Measurements from ENCODE around the gene CHTOP.
"Not testable (repeated sequence)": the region's sequence is repeated elsewhere in the genome, so short reads cannot be mapped to it uniquely, and the experiment has no call there.

CHTOP gene

DNA sequence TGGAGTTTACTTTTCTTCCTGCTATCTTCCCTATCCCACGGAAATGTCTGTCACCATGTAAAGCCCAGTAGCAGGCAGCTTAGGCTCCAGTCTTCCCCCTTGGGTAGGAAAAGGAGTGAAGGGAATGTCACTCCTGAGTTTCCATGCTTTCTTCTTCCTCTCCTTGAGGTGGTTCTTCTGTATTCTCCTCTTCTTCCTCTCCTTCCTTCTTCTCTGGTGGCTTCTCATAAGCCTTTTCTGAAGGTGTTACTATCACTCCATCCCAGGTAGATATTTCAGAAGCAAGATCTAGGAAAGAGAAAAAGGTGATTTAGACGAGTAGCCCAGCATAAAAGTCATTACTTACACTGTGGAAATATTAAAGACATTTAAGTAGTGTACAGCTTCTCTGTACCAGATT, 28.4 kb downstream of the CHTOP start:
- no peak for DNase-seq (ENCODE audit: low spot score)

DNA sequence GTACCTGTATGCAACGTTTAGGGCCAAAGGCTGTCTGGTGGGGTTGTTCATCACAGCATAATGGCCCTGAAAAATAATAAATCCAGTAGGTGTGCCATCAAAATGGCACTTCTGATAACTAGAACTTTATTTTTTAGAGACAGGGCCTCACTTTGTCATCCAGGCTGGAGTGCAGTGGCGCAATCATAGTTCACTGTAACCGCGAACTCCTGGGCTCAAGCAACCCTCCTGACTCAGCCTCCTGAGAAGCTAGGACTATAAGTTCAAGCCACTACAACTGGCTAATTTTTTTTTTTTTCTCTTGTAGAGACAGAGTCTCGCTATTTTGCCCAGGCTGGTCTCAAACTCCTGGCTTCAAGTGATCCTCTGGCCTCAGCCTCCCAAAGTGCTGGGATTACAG, 29.3 kb downstream of the CHTOP start:
- no peak for DNase-seq (ENCODE audit: low spot score)

DNA sequence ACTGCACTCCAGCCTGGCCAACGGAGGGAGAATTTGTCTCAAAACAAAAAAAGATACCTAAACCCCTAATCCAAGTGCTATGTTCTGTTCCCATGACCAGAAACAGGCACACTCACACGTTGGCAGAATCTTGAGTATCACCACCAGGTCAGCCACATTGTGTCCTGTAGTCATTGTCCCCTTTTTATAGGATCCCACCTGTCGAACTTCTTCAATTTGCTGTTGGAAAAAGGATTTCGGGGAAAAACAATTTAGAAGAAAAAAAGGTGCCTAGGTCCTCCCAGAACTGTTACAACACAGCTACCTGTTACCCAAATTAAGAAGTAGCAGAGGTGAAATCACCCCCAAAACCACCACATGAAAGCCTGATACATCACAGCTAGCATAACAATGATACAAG, 33.6 kb downstream of the CHTOP start:
- DNase-seq (ENCODE audit: low spot score) = no peak

DNA sequence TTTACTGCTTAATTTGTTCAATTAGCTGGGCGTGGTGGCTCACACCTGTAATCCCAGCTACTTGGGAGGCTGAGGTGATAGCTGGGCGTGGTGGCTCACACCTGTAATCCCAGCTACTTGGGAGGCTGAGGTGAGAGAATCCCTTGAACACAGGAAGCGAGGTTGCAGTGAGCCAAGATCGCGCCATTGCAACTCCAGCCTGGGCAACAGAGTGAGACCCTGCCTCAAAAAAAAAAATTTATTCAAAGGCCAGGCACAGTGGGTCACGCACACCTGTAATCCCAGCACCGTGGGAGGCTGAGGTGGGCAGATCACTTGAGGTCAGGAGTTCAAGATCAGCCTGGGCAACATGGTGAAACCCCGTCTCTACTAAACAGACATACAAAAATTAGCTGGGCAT, 34.8 kb downstream of the CHTOP start:
- DNase-seq (ENCODE audit: low spot score) = not testable (repeated sequence)

DNA sequence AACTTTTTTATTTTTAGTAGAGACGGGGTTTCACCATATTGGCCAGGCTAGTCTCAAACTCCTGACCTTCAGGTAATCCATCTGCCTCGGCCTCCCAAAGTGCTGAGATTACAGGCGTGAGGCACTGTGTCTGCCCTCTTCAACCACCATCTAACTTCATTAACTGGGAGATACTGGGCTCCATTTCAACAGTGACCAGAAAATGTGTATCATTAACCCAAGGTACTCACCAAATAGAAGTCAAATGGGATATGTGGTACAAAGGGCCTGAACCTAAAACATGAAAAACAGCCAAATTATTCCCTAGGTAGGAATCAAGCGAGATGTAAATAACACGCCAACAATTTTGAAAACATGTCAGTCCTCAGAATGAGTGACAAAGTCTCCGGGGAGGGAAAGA, 35.7 kb downstream of the CHTOP start:
- no peak for DNase-seq (ENCODE audit: low spot score)

DNA sequence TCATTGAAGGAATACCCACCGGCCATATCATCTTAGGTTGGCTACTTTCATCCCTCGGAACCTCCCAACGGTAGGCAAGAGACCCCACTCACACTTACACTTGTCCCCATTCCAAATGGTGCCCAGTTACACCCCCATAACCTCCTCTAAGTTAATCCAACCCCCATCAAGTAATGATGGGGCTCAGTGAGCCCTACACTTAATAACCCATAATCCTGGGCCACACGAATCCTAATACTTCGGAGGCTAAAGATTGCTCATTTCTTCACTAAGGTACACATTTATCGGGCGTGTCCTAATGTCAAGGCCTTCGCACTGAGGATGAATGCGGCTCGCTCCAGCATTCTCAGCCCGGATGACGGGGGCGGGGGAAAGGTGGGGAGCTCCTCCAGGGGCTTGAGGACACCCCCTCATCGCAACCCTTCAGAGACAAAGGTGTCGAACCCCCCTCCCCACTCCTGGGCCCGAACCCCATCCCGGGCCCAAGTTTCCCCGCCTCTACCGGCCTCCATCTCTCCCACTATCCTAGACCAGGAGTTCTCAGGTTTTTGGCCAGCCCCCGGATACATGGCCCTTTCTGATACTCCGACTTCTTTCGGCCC, 36.5 kb downstream of the CHTOP start:
- DNase-seq (ENCODE audit: low spot score) = no peak

DNA sequence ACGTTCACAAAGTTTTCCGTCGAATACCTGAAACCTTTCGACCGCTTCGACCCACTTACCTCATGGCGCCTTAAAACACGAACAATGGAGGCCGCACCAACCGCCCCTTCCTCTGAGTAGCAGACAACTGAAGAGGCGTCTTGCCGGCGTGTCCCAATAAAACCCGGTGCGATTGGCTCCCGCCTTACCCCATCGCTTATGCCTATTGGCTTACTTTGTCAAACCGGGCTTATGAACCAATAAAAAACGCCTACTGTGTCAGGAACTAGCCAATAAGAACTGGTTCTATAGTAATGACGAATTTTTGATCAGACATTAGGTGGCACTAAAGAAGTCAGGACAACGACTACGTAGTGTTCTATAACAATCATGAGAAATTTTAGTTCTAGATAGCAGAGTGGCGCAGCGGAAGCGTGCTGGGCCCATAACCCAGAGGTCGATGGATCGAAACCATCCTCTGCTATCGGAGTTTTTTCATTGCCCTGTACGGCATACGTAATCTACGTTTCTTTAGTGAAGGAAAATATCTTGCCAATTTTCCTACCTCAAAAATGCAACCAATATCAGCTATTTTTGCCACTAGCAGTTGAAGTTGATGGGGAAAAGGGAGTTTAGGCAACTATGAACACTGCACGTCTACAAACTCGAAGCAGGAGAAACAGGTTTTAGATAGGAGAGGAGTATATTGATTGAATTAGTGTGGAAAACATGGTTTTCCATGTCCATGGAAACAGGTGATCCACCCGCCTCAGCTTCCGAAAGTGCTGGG, 37.2 kb downstream of the CHTOP start, which contains the start of gene ILF2:
Gene ILF2 (minus strand): TSS at position 135 of the 769 bp plus-strand sequence. CDS start 71 bp downstream, at position 64.
- peak; percentile 99 for DNase-seq (ENCODE audit: low spot score)

DNA sequence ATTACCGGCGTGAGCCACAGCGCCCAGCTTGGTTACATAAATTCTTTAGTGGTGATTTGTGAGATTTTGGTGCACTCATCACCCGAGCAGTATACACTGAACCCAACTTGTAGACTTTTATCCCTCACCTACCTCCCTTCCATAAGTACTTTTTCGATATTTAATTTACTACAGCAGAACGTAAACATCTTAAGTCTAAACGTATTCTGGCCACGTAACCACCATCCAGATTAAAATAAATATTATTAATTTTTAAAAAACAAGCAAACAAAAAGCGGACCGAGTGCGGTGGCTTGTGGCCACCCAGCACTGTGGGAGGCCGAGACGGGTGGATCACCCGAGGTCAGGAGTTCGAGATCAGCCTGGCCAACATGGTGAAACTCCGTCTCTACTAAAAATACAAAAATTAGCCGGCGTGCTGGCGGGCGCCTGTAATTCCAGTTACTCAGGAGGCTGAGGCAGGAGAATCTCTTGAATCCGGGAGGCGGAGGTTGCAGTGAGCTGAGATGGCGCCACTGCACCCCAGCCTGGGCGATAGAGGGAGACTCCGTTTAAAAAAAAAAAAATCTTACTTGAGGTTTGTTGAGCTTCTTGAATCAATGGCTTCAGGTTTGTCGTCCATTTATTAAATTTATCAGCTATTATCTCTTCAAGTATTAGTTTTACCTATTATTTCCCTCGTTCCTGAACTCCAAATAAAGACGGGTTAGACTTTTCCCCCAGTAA, 37.9 kb downstream of the CHTOP start:
- not testable (repeated sequence) for DNase-seq (ENCODE audit: low spot score)

DNA sequence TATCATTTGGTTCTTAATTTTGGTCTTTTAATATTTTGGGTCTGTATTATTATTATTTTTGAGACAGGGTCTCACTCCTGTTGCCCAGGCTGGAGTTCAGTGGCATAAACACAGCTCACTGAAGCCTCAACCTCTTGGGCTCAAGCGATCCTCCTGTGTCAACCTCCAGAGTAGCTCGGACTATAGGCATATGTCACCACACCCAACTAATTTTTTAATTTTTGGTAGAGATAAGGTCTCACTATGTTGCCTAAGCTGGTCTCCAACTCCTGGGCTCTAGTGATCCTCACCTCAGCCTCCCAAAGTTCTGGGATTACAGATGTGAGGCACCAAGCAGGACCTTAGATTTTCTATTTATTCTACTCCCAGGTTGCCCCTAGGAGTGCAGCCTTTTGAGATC, 39.6 kb downstream of the CHTOP start:
- DNase-seq (ENCODE audit: low spot score) = no peak

DNA sequence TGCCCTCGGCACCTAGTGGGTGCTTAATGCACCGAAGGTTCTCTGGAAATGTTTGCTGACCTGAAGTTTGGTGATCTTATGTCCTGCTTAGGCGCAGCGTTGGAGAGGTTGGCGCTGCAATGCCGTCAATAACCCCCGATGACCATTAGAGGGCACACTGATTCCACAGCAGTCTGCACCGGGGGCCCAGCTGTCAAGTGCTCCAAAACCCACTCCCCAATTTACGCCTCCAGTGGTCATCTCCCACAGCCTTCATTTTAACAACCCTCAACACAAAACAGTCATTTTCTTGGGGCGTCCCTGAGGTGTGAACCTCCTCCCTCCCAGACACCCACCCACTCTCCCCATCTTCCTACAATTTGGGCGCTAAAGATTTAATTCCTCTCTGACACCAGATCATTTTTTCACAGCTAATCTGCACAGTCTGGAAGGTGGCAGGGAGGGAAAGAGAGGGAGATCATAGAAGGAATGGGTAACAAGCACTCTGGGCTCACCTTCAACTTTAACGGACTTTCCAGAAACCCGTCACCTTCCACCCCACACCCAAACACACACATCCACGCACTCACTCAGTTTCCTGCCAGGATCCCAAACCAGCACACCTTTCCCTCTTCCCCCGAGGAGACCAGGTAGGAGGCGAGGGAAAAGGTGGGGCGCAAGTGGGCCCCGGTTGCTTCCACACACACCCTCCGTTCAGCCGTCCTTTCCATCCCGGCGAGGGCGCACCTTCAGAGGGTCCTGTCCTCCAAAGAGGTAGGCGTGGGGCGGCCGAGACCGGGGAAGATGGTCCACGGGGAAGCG, 44.1 kb downstream of the CHTOP start:
- peak; percentile 43 for DNase-seq (ENCODE audit: low spot score)

DNA sequence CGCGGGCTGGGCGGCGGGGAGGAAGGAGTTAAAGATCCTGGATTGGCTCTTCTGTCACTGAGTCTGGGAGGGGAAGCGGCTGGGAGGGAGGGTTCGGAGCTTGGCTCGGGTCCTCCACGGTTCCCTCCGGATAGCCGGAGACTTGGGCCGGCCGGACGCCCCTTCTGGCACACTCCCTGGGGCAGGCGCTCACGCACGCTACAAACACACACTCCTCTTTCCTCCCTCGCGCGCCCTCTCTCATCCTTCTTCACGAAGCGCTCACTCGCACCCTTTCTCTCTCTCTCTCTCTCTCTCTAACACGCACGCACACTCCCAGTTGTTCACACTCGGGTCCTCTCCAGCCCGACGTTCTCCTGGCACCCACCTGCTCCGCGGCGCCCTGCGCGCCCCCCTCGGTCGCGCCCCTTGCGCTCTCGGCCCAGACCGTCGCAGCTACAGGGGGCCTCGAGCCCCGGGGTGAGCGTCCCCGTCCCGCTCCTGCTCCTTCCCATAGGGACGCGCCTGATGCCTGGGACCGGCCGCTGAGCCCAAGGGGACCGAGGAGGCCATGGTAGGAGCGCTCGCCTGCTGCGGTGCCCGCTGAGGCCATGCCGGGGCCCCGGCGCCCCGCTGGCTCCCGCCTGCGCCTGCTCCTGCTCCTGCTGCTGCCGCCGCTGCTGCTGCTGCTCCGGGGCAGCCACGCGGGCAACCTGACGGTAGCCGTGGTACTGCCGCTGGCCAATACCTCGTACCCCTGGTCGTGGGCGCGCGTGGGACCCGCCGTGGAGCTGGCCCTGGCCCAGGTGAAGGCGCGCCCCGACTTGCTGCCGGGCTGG, 44.9 kb downstream of the CHTOP start, which contains the start of gene NPR1:
Gene NPR1 (plus strand): TSS at position 170 of the 818 bp plus-strand sequence. CDS start 421 bp downstream, at position 591.
- no peak for DNase-seq (ENCODE audit: low spot score)

DNA sequence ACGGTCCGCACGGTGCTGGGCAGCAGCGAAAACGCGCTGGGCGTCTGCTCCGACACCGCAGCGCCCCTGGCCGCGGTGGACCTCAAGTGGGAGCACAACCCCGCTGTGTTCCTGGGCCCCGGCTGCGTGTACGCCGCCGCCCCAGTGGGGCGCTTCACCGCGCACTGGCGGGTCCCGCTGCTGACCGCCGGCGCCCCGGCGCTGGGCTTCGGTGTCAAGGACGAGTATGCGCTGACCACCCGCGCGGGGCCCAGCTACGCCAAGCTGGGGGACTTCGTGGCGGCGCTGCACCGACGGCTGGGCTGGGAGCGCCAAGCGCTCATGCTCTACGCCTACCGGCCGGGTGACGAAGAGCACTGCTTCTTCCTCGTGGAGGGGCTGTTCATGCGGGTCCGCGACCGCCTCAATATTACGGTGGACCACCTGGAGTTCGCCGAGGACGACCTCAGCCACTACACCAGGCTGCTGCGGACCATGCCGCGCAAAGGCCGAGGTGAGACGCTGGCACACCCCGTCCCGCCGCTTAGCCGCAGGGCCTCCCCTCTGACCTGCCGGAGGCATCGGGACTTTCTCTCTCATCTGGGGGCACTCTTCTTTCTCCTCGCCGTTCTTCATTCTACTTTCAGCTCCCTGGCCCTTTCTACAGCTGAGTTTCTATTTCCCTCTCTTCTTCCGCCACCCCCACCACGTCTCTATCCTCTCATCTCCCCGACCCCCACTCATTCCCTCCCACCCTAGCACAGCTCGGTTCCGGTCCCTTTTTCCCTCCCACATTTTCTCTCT, 45.7 kb downstream of the CHTOP start:
- no peak for DNase-seq (ENCODE audit: low spot score)

DNA sequence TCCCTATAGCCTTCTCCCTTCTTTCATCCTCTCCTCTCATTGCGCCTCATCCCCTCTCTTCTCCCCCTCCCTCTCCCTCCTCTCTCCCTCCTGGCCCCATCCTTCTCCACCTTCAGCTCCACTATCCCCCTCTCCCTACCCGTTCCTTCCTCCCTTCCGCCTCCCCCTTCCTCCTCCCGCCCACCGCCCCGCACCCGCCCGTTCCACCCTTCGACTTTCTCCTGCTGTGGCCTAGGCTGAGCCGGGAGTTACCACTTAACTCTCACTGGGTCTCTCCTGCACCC, 46.2 kb downstream of the CHTOP start:
- no peak for DNase-seq (ENCODE audit: low spot score)

DNA sequence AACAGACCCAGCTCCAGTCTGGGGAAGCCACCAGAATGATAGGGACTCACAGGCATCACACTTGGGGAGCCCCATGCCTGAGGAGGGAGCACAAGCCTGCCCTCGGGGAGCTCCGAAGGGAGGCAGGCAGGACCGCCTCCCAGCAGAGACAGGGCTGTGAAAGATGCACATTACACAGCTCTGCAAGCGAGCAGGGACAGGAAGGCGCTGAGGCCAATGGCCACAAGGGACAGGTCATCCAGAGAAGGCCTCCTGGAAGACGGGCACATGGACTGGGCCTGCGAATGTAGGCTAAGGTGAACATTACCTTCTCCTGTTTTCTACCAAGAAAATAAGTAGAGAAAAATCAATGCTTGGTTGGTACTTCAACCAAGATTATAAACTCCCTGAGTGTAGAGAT, 48.9 kb downstream of the CHTOP start:
- no peak for DNase-seq (ENCODE audit: low spot score)

DNA sequence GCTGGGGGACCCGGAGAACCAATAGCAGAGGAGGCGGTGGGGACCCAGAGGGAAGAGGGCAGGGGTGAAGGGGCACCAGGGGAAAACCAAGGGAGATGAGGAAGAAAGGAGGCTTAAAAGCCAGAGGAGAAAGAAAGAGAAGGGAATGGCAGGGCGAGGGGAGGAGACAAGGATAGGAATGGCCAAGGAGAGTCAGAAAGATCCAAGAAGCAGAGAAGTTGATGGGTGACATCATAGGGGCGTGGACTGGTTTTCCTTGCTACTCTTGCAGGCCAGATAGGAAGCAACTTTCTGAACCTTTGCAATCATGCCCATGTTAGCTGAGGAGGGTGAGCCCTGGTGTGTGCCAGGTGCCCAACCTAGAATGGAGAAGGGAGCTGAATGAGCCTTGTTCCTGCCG, 50.0 kb downstream of the CHTOP start:
- DNase-seq (ENCODE audit: low spot score) = no peak

DNA sequence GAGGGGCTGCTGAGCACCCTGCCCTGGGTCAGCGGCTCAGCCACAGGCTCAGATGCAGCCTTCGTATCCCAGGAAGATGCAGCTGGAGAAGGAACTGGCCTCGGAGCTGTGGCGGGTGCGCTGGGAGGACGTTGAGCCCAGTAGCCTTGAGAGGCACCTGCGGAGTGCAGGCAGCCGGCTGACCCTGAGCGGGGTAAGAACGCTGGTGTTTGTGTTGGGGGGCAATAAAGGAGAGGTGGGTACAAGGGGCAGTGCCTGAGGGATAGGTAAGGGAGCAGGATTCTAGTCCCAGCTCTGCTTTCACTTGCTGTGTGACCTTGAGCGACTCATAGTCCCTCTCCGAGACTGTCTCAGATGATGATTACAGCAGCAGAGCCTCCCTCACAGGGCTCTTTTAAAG, 51.0 kb downstream of the CHTOP start:
- no peak for DNase-seq (ENCODE audit: low spot score)

DNA sequence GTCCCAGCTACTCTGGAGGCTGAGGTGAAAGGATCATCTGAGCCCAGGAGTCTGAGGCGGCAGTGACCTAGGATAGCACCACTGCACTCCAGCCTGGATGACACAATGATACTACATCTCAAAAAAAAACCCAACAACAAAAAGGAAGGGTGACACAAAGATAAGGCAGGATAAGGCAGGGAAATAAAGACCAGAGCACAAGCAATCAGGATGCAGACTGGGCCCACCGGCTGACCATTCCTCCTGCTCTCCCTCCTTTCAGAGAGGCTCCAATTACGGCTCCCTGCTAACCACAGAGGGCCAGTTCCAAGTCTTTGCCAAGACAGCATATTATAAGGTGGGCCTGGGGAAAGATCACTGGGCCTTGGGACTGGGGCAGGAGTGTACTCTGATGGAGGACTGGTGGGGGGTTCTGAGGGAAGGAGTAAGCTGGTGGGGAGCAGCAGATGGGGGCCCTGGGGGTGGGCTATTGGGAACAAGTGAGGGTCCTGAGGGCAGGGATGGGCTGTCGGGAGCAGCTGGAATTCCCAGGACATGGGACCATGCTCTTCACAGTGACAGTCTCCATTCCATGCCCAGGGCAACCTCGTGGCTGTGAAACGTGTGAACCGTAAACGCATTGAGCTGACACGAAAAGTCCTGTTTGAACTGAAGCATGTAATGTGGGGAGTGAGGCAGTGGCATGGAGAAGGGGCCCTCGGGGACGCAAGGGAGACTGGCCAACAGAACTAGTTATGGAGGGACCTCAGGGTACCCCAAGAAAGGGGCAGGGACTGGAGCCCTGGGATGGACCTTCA, 51.9 kb downstream of the CHTOP start:
- no peak for DNase-seq (ENCODE audit: low spot score)

DNA sequence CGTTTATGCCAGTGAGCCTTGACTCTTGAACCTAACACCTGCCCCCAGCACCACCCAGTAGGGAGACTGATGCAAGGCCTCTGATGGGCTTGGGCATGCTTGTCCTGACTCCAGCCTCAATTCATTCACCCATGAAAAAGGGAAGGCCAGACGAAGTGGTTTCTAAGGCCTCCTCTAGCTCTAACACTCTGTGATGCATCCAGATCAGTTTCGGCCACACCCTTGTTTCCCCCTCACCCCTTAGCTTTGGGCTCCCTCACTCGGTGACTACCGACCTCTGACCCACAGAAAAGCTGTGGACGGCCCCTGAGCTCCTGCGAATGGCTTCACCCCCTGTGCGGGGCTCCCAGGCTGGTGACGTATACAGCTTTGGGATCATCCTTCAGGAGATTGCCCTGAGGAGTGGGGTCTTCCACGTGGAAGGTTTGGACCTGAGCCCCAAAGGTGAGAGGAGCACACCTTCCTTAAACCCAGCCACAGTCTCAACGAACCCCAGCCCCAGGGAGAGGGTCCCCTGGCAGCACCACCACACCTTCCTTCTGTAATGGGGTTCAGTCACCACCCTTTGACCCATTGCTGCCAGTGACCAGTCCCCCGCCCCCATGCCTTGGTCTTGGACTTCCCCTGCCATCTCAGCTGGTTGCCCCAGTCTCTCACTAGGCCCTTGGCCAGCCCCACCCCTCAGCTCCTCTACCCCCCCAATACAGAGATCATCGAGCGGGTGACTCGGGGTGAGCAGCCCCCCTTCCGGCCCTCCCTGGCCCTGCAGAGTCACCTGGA, 53.7 kb downstream of the CHTOP start:
- no peak for DNase-seq (ENCODE audit: low spot score)

DNA sequence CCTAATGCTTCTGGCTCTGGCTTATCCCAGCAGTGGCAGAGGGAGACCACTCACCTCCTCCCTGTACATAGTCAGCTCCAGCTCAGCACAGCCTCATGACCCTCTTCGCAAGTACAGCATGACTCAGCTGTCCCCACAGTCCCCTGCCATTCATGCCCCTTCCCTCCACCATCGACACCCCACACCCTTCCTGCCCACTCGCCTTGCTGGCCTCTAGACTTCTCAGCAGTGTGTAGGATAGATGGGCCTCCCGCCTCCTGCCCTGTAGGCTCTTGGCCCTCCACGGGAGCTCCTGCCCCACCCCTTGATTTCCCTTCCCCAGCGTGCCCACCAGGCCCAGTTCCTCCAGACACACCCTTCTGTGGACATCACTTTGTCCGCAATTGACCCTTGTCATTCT, 54.4 kb downstream of the CHTOP start:
- no peak for DNase-seq (ENCODE audit: low spot score)

Measured in CD4-positive, alpha-beta T cell treated with Interleukin-6 at 100 ng/mL for 8 hours (primary cell).